NB4 (cell line): ENCODE results near the gene ADAMTS13.

Experiments
- POLR2A ChIP-seq: IDR thresholded peaks from 2 replicates; pipeline ENCODE4 v1.6.1; 2011; ENCODE audit warnings: mild to moderate bottlenecking; ENCODE audit not compliant: insufficient read length; ENCODE audit errors: extremely low read depth
- TF ChIP-seq, protein P1 (sequence below): IDR thresholded peaks from one replicate; pipeline ENCODE4 v1.5.1; 2012; ENCODE audit warnings: low read depth, low read length
- TF ChIP-seq, protein P2 (sequence below): IDR thresholded peaks from 2 replicates; pipeline ENCODE4 v1.6.1; 2011; ENCODE audit warnings: low read depth, low read length

DNA sequence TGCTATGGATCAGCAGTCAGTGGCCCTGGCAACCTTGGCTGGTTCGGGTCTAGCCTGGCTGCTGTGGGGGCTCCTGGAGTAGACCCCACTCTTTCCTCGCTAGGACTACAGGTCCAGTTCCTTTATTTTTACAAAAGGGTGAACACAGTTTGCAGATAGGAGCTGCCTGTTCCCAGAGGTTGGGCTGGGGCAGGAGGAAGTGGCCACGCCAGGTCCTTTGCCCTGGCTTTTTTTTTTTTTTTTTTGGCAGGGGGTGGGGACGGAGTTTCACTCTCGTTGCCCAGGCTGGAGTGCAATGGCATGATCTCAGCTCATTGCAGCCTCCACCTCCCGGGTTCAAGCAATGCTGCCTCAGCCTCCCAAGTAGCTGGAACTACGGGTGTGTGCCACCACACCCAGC lies 48.8 kb downstream of the ADAMTS13 start:
- TF ChIP-seq, protein P1, sequence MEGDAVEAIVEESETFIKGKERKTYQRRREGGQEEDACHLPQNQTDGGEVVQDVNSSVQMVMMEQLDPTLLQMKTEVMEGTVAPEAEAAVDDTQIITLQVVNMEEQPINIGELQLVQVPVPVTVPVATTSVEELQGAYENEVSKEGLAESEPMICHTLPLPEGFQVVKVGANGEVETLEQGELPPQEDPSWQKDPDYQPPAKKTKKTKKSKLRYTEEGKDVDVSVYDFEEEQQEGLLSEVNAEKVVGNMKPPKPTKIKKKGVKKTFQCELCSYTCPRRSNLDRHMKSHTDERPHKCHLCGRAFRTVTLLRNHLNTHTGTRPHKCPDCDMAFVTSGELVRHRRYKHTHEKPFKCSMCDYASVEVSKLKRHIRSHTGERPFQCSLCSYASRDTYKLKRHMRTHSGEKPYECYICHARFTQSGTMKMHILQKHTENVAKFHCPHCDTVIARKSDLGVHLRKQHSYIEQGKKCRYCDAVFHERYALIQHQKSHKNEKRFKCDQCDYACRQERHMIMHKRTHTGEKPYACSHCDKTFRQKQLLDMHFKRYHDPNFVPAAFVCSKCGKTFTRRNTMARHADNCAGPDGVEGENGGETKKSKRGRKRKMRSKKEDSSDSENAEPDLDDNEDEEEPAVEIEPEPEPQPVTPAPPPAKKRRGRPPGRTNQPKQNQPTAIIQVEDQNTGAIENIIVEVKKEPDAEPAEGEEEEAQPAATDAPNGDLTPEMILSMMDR: no peak
- no peak for TF ChIP-seq POLR2A
- TF ChIP-seq, protein P2, sequence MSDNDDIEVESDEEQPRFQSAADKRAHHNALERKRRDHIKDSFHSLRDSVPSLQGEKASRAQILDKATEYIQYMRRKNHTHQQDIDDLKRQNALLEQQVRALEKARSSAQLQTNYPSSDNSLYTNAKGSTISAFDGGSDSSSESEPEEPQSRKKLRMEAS: no peak
